ENCODE data around the gene ZCCHC24.

ZCCHC24 gene

DNA sequence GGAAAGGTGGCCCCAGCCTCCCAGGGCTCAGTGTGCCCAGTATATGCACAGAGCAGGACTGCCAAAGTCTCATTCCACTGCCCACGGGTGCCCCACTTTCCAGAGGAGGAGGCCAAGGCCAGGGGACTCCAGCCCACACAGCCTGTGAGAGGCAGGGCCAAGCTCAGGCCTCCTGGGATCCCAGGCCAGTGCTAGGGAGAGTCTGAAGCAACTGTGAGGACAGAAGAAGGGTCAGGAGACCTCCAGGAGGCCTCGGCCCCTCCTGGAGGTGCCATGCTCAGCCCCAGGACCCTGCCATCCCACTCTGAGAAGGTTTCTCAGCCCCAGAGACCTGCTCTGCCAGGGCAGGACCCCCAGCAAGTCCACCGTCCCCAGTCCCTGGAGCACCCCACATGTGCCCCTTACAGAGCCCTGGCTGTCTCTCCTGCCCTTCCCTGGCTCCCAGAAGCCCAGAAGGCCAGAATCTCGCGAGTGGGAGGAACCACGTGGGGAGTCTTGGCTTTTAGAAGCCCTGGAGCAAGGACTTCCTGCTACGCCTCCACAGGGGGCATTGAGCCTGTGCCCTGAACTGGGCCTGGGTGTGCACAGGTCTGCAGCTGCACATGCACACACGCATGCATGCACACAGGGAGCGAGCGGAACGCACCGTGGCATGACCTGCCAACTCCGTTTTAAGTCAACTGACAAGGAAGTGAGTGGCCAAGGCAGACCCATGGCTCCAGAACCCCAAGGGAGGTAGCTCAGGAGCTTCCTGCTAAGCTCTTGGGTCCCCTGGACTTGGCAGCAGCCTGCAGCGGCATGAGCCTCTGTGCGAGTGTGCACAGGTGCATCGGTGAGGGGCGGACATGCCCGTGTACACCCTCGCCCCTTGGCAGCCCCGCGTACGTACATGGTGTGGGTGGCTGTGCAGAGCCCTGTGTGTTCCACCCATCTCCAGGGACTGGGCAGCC, 33.6 kb downstream of the ZCCHC24 start:
- DNase-seq (ENCODE audit: low read depth in 2 of 2) = no peak

DNA sequence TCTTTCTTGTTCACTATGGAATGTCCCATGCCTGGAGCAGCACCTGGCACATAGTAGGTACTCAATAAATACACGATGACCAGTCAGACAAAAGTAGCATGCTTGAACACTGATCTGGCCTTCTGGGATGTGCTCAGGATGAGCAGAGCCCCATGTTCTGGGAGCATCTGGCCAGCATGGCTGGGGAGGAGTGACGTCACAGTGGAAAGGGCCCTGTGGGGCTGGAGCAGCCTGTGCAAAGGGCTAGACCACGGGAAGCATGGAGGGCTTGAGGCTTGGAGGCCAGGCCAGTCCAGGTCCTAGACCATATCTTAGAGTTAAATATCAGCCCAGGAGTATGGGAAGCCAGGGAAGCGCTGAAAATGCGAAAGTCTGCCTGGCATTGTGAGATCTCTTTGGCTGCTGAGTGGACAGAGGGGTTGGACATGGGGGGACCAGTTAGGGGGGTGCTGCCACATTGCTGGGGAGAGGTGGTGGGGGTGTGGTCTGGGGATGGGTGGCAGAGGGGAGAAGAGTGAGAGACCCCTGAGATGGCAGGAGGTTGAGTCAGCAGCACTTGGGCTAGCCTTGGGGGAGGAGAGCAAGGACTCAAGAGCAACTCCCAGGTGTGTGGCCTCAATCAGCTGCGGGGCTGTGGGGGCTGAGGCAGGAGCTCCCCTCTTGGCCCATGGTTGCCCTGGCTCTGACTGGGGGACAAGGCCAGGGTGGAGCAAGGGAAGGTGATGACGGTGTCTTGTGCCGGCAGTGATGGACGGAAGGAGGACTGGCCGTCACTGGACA, 34.9 kb downstream of the ZCCHC24 start:
- DNase-seq (ENCODE audit: low read depth in 2 of 2) = no peak

DNA sequence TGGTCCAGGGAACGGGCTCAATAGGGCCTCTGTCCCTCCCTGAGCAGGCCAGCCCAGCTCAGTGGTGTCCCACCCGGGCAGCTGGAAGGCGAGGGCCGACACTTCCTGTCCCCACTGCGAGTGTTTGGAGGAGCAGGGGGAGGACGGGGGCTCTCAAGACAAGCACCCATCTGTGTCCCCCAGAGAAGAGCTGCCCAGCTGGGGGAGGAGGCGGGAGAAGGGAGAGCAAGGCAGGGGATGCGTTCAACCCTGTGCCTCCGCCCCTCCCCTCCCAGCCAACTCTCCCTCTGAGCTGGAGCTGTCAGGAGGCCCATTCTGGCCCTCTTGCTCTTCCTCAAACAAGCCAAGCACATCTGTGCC, 35.7 kb downstream of the ZCCHC24 start:
- DNase-seq (ENCODE audit: low read depth in 2 of 2) = no peak

DNA sequence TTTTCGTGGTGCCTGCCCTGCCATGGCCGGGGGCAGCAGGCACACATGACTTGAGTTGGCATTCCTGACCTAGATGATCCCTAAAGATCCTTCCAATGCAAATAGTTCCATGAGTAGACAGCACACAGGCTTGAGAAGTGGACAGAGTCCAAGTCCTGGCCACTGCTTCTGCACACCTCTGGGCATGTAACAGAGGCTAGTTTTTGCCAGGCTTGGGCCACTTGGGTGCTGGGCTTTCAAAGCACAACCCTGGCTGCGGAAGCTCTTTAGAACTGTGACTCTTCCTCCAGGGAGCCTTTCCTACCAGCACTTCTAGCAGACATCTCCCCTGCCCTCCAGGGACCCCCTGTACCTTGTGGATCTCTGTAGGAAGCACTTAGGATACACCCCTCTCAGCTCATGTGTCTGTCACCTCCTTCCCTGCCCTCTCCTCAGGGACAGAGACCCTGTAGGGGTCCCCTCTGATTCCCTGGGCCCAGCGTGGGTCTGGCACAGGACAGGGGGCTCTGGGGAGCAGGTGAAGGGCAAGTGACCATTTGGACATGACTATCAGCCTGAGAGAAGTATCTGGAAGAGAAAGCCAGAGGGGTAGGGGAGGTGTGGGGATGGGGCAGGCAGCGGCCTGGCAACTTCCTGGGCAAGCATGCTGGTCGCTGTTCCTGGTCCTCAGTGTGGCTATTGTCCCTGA, 36.2 kb downstream of the ZCCHC24 start:
- no peak for DNase-seq (ENCODE audit: low read depth in 2 of 2)

DNA sequence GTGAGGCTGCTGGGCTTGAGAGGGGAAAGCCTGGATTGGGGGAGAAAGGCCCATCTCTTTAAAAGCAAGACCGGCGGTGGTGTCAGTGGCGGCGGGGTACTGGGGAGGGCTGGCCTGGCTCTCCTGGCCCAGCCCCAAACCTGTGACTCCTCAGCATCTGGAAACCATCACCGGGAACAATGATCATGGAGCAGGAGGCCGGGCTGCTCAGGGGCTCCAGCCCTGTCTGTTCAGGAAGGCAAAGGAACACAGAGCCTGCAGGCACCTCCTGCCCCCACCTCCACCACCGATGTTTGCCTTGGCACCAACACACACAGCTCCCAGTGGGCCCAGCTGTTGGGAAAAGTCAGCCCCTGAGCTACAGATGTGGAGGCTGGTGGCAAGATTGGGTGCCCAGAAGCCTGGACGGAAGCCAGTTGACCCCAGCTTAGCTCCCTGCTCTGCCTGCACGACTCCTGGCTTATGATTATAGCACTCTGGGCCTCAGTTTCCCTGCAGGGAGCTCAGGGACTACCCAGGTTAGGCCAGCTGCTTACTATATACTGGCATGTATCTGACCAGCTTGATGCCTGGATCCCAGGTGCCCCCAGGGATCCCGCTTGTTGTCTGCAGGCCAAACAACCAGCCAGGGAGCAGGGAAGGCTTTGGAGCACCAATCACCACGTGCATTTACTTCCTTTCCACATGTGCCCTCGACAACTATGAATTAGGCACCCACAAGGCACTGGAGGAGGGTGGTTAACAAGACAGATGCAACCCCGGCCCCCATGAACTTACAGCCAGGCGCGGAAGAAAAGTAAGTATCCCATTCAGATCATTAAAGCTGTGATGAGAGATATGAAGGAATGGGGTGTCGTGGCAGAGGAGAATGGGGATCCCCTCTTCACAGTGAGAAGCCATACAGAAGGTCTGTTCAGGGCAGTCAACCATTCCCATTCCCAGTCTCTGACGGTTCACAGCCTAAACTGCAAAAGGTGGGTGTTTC, 37.3 kb downstream of the ZCCHC24 start:
- DNase-seq (ENCODE audit: low read depth in 2 of 2) = no peak

DNA sequence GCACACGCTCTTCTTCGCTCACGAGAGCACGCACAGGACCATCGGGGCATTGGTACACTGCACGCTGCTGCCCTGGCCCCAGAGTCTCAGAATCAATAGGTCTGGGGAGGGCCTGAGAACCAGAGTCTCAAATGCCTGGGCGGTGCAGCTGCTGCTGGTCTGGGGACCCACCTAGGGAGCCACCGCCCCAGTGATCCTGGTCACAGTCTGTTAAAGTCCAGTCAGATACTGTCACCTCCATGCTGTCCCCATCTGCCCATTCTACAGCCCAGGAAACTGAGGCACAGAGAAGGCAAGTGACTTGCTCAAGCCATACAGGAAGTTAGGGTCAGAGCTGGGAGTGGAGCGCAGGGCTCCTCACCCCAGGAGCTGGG, 38.0 kb downstream of the ZCCHC24 start:
- no peak for DNase-seq (ENCODE audit: low read depth in 2 of 2)

DNA sequence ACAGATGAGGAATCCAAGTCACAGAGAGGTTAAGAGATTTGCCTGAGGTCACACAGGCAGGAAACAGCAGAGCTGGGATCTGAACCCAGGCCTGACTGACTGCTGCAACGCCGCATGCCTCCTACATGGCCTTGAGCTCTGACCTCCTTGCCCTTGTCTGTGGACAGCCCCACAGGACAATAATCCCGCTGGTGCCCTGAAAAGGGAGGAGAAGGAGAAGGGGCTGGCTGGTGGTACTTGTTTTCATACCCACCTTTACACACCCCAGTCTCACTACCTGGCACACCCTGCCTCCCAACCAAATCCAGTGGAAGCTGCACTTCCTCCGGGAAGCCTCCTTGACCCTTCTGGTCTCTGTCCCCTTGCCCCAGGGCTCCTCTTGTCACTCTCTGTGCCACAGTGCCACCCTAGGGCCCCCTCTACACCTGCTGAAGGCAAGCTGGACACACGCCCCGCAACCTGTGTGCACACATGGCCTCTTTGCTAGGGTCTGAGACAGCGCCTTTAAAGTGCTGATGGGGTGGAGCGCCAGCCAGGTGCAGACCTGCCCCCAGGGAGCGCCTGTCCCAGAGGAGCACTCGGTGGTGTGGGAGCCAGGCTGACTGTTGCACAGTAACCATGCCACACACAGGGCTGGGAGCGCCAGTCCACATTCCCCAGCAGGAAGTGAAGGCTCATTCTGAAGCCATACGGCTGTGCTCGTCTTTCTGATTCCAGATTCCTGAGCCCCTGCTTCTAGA, 38.6 kb downstream of the ZCCHC24 start:
- no peak for DNase-seq (ENCODE audit: low read depth in 2 of 2)

DNA sequence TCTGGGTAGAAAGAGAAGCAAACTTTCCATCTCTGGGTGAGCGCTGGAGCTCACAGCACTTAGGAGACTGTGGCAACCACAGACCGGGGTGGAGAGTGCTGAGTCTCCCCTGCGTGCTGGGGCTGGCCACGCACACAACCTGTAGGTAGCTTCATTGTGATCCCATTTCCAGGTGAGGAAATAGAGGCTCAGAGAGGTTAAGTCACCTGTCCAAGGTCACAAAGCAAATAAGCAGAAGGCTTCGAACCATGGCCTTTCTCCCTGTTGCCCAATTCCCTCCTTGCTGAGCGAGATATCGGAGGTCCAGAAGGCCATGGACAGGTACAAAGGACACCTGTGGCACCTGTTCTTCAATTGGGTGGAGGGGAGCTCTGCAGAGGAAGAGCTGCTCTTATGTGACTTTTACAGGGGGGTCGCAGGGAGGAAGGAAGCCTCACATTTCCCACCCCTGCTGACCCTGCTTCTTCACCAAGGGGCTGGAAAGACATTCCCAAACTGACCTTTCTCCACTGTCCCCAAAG, 39.4 kb downstream of the ZCCHC24 start:
- no peak for DNase-seq (ENCODE audit: low read depth in 2 of 2)

DNA sequence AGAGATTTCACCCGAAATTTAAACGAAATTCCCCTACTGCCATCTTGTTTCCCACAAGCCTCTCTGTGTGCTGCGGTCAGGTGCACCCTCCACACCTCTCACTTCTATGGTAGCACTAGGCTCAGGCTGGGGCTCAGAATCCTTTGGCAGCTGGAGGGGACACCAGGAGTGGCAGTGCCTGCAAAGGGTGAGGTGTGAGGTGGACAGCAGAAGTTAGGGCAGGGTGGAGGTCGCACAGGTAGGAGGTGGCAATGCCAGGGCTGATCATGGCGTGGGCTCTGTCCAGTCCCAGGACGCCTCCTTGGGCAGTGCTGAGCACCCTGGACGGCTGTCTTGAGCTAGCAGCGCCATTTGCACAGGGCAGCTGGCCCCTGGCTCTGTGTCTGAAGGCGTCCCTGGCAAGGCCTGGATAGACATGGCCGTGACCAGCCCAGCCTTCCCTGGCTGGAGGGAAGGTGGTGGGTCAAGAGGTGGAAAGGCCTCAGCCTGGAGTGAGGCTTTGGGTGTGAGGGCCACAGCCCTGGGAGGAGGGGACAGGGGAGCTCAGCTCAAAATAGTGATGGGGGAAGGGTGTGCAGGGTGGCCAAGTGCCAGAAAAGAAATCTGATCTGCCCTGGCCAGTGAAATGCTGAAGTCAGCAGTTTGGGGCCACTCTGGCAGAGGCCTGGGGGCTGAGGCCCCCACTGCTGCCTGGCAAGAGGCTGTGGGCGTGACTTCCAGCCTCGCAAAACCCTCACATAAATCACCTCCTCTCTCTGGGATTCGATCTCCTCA, 40.0 kb downstream of the ZCCHC24 start:
- DNase-seq (ENCODE audit: low read depth in 2 of 2) = no peak

DNA sequence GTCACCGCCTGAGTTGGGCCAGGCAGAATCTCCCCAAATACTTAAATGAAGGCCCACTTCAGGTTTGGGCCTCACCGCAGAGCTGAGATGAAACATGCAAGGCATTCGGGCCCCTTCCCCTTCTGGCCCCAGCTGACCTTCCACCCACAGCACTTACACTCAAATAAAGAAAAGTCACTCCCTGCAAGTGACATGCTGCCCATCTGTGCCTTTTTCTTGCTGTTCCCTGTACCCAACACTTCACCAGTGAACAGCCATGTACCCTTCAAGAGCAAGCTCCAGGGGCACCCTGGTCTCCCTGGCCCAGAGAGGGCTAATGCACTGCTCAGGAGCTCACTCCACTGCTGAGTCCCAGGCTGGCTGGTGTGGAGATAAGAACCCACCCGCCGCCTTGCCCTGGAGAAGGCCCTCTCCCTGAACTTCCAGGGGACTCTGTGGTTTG, 40.7 kb downstream of the ZCCHC24 start:
- DNase-seq (ENCODE audit: low read depth in 2 of 2) = no peak

DNA sequence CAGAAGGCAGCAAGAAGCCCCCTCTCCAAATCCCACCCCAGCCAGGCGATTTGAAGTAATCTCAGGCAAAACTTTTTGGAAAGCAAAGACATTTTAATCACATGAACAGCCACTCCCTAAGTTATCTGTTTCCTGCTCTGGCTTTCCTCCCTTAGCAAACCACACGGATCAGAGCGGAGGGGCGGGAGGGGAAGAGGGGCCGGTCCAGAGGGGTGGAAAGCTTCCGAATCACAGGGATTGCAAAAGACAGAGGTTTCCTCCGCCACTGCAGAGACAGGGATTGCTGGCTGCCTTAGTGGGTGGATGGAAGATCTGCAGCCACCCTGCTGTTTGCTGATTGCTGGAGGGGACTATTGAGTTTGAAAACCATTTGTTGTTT, 41.2 kb downstream of the ZCCHC24 start:
- no peak for DNase-seq (ENCODE audit: low read depth in 2 of 2)

DNA sequence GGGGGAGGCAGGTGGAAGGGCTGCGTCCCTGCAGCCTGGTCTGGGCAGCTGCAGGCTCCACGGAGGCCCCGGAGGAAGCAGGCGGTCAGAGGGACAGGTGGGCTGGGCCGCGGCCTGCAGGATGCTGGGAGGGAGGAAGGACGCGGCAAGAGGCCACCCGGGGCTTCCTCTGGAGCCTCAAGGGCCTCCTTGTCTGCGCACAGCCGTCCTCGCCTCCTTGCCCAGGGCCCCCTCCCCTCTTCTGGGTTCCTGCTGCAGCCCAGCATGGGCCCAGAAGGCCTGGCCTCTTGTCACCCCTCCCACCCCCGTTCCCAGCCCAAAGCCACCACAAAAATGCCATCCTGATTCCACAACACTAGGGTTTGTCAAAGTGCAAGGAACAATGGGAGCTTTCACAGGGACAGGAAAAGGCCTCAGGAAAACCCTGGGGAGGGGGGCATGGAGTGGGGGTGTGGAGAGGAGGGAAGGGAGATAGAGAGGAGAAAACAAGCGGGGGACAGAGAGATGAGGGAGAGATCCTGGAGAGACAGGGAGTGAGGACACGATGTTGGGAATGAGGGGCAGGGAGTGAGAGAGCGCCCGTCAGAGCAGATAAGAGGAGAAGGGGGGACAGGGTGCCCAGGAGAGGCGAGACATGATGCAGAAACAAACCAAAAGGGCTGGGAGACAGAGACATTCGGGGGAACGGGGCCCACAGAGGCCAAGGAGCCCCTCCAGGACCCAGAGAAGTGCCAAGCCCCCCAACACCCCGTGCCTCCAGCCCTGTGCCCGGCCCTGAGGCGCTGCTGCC, 41.8 kb downstream of the ZCCHC24 start:
- DNase-seq (ENCODE audit: low read depth in 2 of 2) = no peak

DNA sequence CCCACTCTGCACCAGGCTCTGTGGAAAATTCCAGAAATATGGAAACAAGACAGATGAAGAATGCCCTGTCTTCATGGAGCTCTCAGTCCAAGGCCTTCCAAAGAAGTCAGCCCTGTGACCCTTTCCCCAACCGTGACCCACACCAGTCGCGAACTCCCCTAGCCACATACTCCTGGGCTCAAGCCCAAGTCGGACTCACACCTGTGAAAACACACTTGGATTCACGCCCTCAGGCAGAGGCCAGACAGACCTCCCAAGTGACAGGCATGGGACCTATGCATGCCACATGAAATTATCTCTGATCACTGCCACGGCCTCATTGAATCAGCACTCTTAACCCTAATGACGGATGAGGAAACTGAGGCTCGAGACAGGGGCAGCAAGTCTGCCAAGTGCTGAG, 42.5 kb downstream of the ZCCHC24 start:
- no peak for DNase-seq (ENCODE audit: low read depth in 2 of 2)

DNA sequence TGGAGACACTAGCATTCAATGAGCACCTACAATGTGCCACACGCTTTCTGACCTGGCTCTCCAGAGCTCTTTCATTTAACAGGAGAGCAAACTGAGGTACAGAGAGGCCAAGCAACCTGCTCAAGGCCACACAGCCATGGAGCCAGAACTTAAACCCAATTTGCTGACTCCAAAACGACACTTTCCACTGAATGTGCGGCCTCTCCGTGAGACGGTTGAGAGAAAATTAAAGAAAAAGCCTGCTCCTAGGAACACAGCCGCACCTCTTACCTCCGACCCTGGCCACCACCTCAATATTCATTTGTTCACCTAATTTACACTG, 42.8 kb downstream of the ZCCHC24 start:
- no peak for DNase-seq (ENCODE audit: low read depth in 2 of 2)

DNA sequence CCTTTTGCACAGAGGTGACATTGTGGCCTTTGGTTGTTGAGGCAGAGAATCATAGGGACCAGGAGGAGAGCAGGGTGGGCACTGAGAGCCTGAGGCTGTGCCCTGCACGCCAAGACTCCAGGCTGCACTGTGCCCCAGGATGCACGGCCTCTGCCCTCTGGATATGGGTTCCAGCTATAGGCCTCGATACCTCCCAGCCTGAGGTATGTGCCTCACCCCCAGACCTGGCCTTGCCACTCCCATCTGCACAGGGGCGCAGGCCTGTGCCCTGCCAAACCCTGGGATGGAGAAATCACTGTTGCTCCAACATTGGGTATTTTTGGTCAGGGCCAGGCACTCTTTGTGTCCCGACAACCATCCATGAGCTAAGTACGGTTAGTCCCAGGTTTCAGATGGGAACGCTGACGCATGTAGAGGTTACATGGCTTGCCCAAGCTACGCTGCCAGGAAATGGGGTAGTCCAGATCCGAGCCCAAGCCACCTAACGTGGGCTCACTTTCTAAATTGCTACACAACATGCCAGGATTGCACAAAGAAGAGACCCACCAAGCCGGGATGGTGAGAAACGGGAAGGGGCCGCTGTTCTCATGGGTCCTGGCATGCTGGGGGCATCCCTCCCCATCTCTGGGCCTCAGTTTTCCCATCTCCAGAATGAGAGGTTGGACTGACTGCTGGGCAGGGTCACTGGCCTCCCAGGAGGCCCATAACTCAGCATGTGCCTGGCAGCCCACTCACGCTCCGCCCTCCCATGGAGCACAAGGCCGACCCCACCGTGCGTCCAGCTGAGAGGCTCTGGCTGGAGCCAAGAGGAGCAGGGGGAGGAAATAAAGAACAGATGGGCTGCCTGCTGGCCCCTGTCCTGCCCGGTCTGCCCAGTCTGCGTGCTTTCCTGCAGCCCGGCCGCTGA, 44.2 kb downstream of the ZCCHC24 start:
- no peak for DNase-seq (ENCODE audit: low read depth in 2 of 2)

DNA sequence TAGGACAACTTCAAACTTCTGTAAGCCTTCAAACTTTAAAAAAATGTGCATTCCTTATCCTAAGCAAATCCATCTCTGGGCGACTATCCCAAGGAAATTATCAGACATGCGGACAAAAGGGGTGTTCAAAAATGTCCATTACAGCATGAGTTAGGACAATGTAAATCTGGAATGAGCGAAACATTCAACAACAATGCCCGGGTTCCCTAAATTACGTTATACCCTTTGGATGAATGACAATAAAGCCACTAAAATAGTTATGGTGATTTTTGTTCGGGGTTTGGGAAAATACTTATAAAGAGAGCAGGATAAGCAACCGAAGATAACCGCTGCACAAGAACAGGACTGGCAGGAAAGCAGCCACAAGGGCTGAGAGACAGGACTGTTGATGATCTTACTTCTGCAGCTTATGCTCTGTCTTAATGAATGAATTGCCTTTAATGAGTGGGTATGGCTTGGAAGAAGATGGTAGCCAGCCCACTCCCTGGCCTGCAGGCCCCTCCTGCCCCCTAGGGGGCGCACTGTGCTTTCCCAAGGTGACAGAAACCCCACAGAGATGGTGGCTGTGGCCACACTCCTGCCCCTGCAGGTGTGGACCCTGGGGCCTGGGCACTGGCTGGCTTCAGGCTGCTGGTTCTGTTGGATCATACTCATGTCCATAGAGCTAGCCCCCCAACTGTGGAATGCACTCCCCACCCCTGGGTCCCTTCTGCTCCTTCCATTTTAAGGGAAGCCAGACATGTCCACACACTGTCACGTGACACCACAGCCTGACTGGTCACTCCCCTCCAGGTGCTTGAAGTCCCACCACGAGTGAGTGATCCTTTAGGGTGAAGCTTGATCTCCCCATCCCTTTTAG, 45.0 kb downstream of the ZCCHC24 start:
- DNase-seq (ENCODE audit: low read depth in 2 of 2) = no peak
